GM12892 (cell line): ENCODE data around the gene UGT1A3.

Experiments
- POLR2A ChIP-seq: IDR thresholded peaks from 2 replicates; pipeline ENCODE4 v1.6.1; 2011; ENCODE audit warnings: low read depth, low read length, control low read depth
- POLR2AphosphoS5 ChIP-seq: IDR thresholded peaks from 2 replicates; pipeline ENCODE4 v1.6.1; 2011; ENCODE audit warnings: low read depth, low read length, control low read depth

- TF ChIP-seq POLR2A: no peak
- TF ChIP-seq POLR2AphosphoS5: no peak
These were observed 85.4 kb downstream of the UGT1A3 start for GRCh38 chr2:233814056-233814835.
